GM18951 (cell line): ENCODE results near the gene KLK7.

Source experiments
- POLR2A ChIP-seq: IDR thresholded peaks from 4 replicates; pipeline ENCODE4 v1.6.1; 2011; ENCODE audit warnings: mild to moderate bottlenecking; ENCODE audit not compliant: insufficient read length, insufficient read depth; ENCODE audit errors: extremely low read depth
- in situ Hi-C: fragments of 300-500 bp; cut with MboI; formaldehyde crosslinking; loops from one replicate; pipeline ENCODE4 v1.12.0; 2022; ENCODE audit warnings: low sequenced_read_pairs, mixed read lengths, inconsistent platforms; ENCODE audit not compliant: unreplicated experiment

The KLK7 gene

DNA sequence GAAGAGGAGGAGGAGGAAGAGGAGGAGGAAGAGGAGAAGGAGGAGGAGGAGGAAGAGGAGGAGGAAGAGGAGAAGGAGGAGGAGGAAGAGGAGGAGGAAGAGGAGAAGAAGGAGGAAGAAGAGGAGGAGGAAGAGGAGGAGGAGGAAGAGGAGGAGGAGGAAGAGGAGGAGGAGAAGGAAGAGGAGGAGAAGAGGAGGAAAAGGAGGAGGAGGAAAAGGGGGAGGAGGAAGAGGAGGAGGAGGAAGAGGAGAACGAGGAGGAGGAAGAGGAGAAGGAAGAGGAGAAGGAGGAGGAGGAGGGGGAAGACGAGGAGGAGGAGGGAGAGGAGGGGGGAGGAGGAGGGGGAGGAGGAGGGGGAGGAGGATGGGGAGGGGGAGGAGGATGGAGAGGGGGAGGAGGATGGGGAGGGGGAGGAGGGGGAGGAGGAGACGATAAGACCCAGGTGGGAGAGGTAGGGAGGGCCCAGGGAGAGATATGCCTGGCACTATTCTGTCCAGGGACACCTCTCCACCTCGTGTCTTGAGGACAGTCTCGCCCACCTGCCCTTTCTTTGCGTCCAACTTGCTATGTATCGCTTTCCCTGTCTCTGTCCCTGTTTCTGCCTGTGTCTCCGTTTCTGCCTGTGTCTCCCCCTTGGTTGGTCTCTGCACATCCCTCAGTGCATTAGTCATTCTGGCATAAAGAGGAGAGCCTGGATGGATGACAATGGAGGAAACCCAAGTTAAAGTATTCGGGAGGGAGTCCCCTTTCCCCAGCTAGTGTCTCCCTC is 23.8 kb downstream of the KLK7 start:
- in situ Hi-C loops, result no loop called here
- TF ChIP-seq POLR2A, result no peak

- no peak for TF ChIP-seq POLR2A
- in situ Hi-C loops, result no loop called here
These were observed 26.1 kb downstream of the KLK7 start for GRCh38 chr19:50957587-50957986.

- in situ Hi-C loops, result no loop called here
- no peak for TF ChIP-seq POLR2A
These were observed 30.8 kb downstream of the KLK7 start, which contains the start of gene KLK5 for GRCh38 chr19:50952910-50953309. Gene KLK5 (minus strand): TSS chr19:50953038. CDS start chr19:50952657, 381 bp downstream.

DNA sequence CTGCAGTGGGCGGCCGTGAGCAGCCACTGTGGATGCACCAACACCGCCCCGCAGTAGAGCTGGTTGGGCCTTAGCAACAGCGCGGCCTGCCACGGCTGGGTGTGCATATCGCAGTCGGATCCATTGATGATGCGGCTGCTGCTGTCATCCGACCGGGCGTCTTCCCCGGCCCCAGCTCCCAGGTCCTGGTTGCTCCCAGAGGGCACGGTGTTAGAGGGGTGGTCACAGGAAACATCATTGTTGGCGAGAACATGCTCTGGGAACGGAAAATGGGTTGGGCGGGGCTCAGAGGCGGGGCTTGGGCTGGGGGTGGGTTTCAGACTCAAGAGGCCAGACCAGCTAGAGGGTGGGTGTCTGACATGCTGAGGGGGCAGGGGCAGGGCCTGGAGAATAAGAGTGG is 33.9 kb downstream of the KLK7 start:
- TF ChIP-seq POLR2A, result no peak
- in situ Hi-C loops, result no loop called here

DNA sequence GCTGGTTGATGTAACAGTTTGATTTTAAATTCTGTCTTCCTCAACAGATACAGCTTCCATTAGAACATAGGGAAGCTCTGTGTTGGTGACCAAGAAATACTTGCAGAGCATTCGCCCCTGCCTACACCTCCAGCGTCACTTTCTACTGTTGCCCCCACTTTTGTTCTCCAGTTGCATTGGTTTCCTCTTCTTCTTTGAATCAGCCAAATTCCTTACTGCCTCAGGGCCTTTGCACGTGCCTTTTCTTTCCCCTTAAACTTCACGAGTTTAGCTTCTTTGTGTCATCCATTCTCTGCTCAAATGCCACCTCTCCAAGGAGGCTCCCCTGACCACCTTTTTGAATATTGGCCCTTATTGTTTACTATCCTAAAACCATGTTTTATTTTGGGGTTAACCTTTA is 36.6 kb downstream of the KLK7 start:
- TF ChIP-seq POLR2A, result no peak
- in situ Hi-C loops, result no loop called here

DNA sequence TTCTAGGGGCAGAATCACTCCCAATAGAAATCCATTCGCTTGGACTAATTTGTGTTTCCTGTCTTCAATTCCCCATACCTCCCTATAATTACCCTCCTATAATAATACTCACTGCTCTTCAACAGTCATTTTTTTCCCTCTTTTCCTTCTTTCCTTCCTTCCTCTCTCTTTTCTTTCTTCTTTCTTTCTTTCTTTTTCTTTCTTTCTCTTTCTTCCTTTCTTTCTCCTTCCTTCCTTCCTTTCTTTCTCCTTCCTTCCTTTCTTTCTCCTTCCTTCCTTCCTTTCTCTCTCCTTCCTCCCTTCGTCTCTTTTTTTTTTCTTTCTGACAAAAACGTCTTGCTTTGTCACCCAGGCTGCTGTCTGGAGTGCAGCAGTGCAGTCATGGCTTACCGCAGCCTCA is 38.9 kb downstream of the KLK7 start:
- in situ Hi-C loops, result no loop called here
- TF ChIP-seq POLR2A, result no peak

DNA sequence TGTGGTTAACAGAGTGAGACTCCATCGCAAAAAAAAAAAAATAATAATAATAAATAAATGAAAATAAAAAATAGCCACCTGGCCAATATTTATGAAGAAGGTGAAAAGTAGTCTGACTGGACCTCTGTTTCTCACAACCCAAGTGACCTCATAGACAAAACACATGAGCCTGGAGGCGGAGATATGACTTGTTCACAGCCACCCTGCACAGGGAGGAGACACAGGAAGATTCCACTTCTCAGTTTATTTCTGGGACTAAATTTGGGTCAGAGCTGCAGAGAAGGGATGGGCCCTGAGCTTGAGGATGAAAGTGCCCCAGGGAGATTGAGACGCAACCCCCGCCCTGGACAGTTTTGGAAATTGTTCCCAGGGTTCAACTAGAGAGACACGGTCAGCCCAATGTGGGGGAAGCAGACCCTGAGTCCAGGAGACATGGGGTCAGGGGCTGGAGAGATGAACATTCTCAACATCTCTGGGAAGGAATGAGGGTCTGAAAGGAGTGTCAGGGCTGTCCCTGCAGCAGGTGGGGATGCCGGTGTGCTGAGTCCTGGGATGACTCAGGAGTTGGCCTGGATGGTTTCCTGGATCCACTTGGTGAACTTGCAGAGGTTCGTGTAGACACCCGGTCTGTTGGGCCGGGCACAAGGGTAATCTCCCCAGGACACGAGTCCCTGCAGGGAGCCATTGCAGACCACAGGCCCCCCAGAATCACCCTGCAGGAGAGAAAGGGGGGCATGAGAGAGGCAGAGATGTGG is 40.5 kb downstream of the KLK7 start:
- no peak for TF ChIP-seq POLR2A
- in situ Hi-C loops, result no loop called here

GRCh38 chr19:50939596-50939995 is 44.1 kb downstream of the KLK7 start:
- in situ Hi-C loops, result no loop called here
- no peak for TF ChIP-seq POLR2A

DNA sequence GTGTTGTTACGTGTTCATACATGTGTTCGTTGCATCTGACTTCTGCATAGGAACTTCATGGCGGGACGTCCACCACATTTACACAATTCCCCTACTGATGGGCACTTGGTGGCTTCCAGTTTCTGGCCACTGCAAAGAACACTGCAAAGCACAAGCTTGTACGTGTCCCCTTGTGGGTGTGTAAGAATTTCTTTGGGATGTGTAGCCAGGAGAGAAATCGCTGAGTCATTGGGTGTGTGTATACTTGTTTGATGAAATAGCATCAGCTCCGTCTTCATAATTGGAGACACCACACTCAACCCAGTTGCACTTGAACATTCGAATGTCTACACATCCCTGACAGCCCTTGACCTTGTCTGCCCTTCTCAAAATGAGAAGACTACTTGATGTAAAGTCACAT is 50.1 kb downstream of the KLK7 start:
- no peak for TF ChIP-seq POLR2A
- in situ Hi-C loops, result no loop called here

GRCh38 chr19:50932690-50933083 is 51.0 kb downstream of the KLK7 start:
- in situ Hi-C loops, result no loop called here

DNA sequence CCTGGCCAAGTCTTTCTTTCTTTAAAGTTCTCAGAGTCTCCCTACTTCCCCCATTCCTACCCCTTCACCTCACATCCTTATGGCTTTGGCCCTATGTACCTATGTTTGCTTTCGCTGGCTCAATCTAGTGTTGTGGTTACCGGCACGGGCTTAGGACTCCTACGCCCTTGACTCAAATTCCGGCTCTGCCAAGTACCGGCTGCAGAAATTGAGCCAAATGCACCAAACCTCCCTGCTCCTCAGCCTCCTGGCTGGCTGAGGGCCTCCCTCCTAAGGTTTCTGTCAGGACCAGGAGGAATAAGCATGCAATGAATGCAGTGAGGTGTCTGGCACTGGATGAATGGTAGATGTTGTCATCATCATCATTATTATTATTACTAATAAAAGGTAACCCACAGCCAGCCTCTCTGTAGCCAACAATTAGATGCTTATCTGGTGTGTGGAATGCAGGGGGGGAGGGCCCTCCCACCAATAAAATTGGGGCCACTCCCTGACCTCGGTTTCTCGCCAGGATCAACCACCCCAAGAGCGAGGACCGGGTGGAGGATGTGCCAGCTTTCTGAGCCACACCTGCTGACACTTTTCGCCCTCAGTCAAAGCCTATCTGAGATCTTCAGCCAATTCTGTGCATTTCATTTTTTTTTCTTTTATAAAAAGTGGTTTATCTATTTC is 51.6 kb downstream of the KLK7 start:
- in situ Hi-C loops, result no loop called here
- TF ChIP-seq POLR2A, result no peak

More at GRCh38 chr19:50932690-50933083, 51.0 kb downstream of the KLK7 start:
- no peak for TF ChIP-seq POLR2A

- in situ Hi-C loops, result no loop called here
These were observed 52.7 kb downstream of the KLK7 start for GRCh38 chr19:50931023-50931422.

DNA sequence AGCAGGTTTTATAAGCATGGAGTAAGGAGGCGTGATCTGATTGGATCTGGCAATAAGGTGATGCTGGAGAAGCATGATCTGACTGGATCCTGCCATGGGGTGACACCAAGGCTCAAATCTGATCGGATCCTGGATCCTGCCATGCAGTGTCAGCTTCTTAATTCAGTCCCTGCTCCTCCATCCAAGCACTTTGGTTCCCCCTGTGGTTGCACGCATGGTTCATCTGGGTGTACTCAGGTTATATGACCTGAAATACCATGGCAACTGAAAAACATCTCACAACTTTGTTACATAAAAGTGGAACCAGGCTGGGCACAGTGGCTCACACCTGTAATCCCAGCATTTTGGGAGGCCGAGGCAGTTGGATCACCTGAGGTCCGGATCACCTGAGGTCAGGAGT is 54.9 kb downstream of the KLK7 start:
- in situ Hi-C loops, result loop anchor here (10.0 kb wide), 1 partner anchor 134 kb away; the partner anchor contains the start of gene ACP4
- no peak for TF ChIP-seq POLR2A

More at GRCh38 chr19:50931023-50931422, 52.7 kb downstream of the KLK7 start:
- TF ChIP-seq POLR2A, result no peak
